Endothelial cell of umbilical vein (primary cell): Measurements from ENCODE around the gene CLSTN2. TPM values are rescaled to one million over a fixed set of nuclear protein-coding genes. Genes with fewer than 3 reads are reported as not detected.

Source experiments
- BruUV-seq: library from RNA; stranded (reverse); fragments of 400-500 nt; replicated peaks from 2 replicates; lab custom pipeline; 2021; lab: Mats Ljungman, UMichigan
- CTCF ChIA-PET: fragments of 300-600, 350-600 bp; sonication (Branson Sonifier 250); formaldehyde crosslinking; loops from one replicate; lab custom pipeline; 2021; ENCODE audit warnings: antibody characterized with exemption, inconsistent platforms; lab: Charles Lee
- POLR2A ChIA-PET: fragments of 300-600, 350-600 bp; sonication (Branson Sonifier 250); formaldehyde crosslinking; loops from one replicate; lab custom pipeline; 2021; ENCODE audit warnings: antibody characterized with exemption, inconsistent platforms; lab: Charles Lee
- DNase-seq: peaks from one replicate; pipeline ENCODE4 v3.0.0-alpha.2; 2011; ENCODE audit warnings: low read depth, low spot score
- FAIRE-seq: peaks from 2 replicates; lab custom pipeline; 2011; peaks lifted over from hg19 to GRCh38; lab: Jason Lieb, UNC
- H2AFZ ChIP-seq: 2 replicates; pipeline ENCODE4 v1.6.0; 2012; ENCODE audit warnings: low read depth, low read length, control low read depth, inconsistent platforms
- H3K27ac ChIP-seq: 2 replicates; pipeline ENCODE4 v1.5.1; 2011; ENCODE audit warnings: low read depth, mild to moderate bottlenecking, control low read depth, low read length, moderate library complexity; ENCODE audit not compliant: insufficient read depth
- H3K27me3 ChIP-seq, 2 experiments: 2 replicates each; pipeline versions ENCODE4 v1.6.0 to v1.6.1; 2011; ENCODE audit warnings: low read length in 2 of 2, mixed read lengths in 1 of 2; ENCODE audit not compliant: control insufficient read depth in 2 of 2, insufficient read depth in 2 of 2
- H3K36me3 ChIP-seq, 2 experiments: 2 replicates in 1 of 2; 3 replicates in 1 of 2; pipeline ENCODE4 v1.5.1; 2011; ENCODE audit warnings: low read length in 2 of 2, mild to moderate bottlenecking in 1 of 2, moderate library complexity in 1 of 2; ENCODE audit not compliant: control insufficient read depth in 2 of 2, insufficient read depth in 2 of 2; ENCODE audit errors: extremely low read depth in 1 of 2
- H3K4me1 ChIP-seq: 3 replicates; pipeline ENCODE4 v1.5.1; 2011; ENCODE audit warnings: mild to moderate bottlenecking, low read length; ENCODE audit not compliant: control insufficient read depth, insufficient read depth; ENCODE audit errors: extremely low read depth
- H3K4me2 ChIP-seq: 2 replicates; pipeline ENCODE4 v1.6.1; 2011; ENCODE audit warnings: low read length, control low read depth, mixed read lengths; ENCODE audit not compliant: insufficient read depth
- H3K4me3 ChIP-seq, 3 experiments: fragments of 200-600 bp in 1 of 3; sonication (generic), shearing (Covaris generic) in 1 of 3; replicated peaks in 1 of 3; 2 replicates each; pipeline ENCODE4 v1.5.1; 2011 to 2016; ENCODE audit warnings: control low read depth in 3 of 3, low read length in 3 of 3, mild to moderate bottlenecking in 2 of 3, inconsistent platforms in 1 of 3, low read depth in 1 of 3, moderate library complexity in 1 of 3; ENCODE audit not compliant: insufficient read depth in 1 of 3
- H3K79me2 ChIP-seq: 2 replicates; pipeline ENCODE4 v1.6.0; 2012; ENCODE audit warnings: low read length, inconsistent platforms; ENCODE audit not compliant: control insufficient read depth, insufficient read depth
- H3K9ac ChIP-seq: replicated peaks from 2 replicates; pipeline ENCODE3; 2011; ENCODE audit warnings: low read length, control low read depth; ENCODE audit not compliant: insufficient read depth; ENCODE audit errors: extremely low read depth
- H3K9me1 ChIP-seq: replicated peaks from 3 replicates; pipeline ENCODE4 v1.6.0; 2011; ENCODE audit warnings: mild to moderate bottlenecking, low read length; ENCODE audit not compliant: control insufficient read depth, insufficient read depth; ENCODE audit errors: extremely low read depth
- H3K9me3 ChIP-seq: replicated peaks from 2 replicates; pipeline ENCODE4 v1.5.1; 2012; ENCODE audit warnings: low read length, inconsistent platforms; ENCODE audit not compliant: control insufficient read depth, insufficient read depth
- H4K20me1 ChIP-seq: replicated peaks from 2 replicates; pipeline ENCODE3; 2011; ENCODE audit warnings: mild to moderate bottlenecking, low read length; ENCODE audit not compliant: control insufficient read depth, insufficient read depth; ENCODE audit errors: extremely low read depth
- EZH2 ChIP-seq: IDR thresholded peaks from 2 replicates; pipeline ENCODE4 v1.6.1; 2012; ENCODE audit warnings: borderline replicate concordance, low read depth, mild to moderate bottlenecking, moderate library complexity, low read length, inconsistent platforms; ENCODE audit not compliant: severe bottlenecking
- FOS ChIP-seq: IDR thresholded peaks from 2 replicates; pipeline ENCODE4 v1.6.1; 2011; ENCODE audit warnings: mild to moderate bottlenecking, low read length, moderate library complexity, borderline replicate concordance; ENCODE audit not compliant: insufficient read depth
- GATA2 ChIP-seq: IDR thresholded peaks from 2 replicates; pipeline ENCODE4 v1.7.0; 2011; ENCODE audit warnings: low read depth, mild to moderate bottlenecking, moderate library complexity, mixed read lengths, low read length; ENCODE audit not compliant: insufficient read length, insufficient read depth
- MYC ChIP-seq: IDR thresholded peaks from one replicate; pipeline ENCODE4 v1.6.1; 2011; ENCODE audit warnings: mild to moderate bottlenecking, low read depth, low read length
- POLR2A ChIP-seq: IDR thresholded peaks from 2 replicates; pipeline ENCODE4 v1.6.1; 2012; ENCODE audit warnings: low read depth, mild to moderate bottlenecking, control low read depth, low read length
- POLR2AphosphoS5 ChIP-seq: IDR thresholded peaks from 2 replicates; pipeline ENCODE4 v1.6.1; 2012; ENCODE audit warnings: low read depth, mild to moderate bottlenecking, control low read depth, low read length, moderate library complexity; ENCODE audit not compliant: insufficient read depth
- dilution Hi-C: fragments of 300-500 bp; cut with MboI; formaldehyde crosslinking; loops from one replicate; pipeline ENCODE4 v1.15.0; 2019; ENCODE audit warnings: low sequenced_read_pairs; ENCODE audit not compliant: extremely low pct_ligation_motif_present
- intact Hi-C: fragments of 100-400 bp; cut with micrococcal nuclease; formaldehyde crosslinking; loops from one replicate; pipeline ENCODE4 v1.10.0; 2022
- polyA plus RNA-seq, 4 experiments: library from polyadenylated mRNA; depleted of rRNA in 3 of 4; stranded (reverse) in 3 of 4; unstranded in 1 of 4; fragments of >200 nt; gene quantifications; 2 replicates each; pipeline versions ENCODE4 v1.2.1 to v1.2.3, GENCODE V29; 2011 to 2012; ENCODE audit warnings: missing spikeins in 1 of 4
- total RNA-seq: library from RNA; stranded (reverse); gene quantifications from 2 replicates; pipeline ENCODE4 v1.2.3, GENCODE V29; 2021
- TF ChIP-seq, protein P1 (sequence below), 2 donors: IDR thresholded peaks; 1 replicate in 1 of 2; 2 replicates in 1 of 2; pipeline ENCODE4 v1.5.1; 2011; ENCODE audit warnings: low read length in 2 of 2, mild to moderate bottlenecking in 2 of 2, moderate library complexity in 2 of 2, control low read depth in 1 of 2, inconsistent platforms in 1 of 2, low read depth in 1 of 2; ENCODE audit not compliant: insufficient read depth in 1 of 2; ENCODE audit errors: extremely low read depth in 1 of 2

CLSTN2 gene
- total and polyA plus RNA-seq, 2 donors (not counting 3 experiments of a cell fraction or from before 2014, with no cell fraction given): 0.26 to 0.38 TPM

DNA sequence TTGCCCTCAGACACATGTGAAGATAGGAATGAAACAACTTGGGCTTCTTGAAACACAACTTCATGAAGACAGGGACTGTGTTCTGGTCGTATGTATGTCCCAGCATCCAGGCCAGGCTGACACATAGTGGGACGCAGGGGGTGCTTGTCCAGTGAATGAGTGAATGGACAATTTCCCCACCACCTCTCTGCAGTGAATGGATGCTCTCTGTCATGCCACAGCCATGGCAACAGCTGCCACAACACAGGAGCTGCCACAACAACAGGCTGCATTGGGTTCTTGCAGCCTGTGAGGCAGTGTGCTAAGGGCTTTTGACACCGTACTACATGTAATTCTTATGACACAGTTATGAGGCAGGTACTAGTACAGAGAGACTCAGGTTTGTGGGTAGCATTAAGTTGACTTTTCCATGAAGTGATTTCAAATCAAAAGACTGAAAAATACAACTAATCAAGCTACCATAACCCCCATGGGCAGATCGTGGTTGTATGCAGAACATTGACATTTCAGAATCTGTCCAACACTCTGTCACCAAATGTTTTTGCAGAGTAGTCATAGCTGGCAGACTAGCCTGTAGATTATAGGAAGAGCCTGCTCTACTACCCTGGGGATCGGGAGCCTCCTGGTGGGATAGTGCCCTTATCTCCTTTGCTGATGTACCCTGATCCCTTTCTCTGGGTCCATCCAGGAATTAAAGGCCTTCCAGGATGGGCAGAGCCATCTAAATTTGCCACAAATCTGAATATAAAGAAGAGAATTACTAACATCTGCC is 40.8 kb downstream of the CLSTN2 start:
- FAIRE-seq: no peak
- Histone ChIP-seq H3K4me2 (no peak overlapping the region), H3K4me1 (no peaks in the 10 kb centered on the region), H3K9me3 (no peaks in the 10 kb centered on the region), H3K36me3 (no peaks in the 10 kb centered on the region), H4K20me1 (no peaks in the 10 kb centered on the region), H3K4me3 (no peak overlapping the region), H3K9me1 (no peaks in the 10 kb centered on the region), H3K27me3 (no peaks in the 10 kb centered on the region), H3K27ac (no peak overlapping the region), H3K79me2 (no peaks in the 10 kb centered on the region), H2AFZ (no peak overlapping the region), H3K9ac (no peak overlapping the region)
- TF ChIP-seq FOS: no peak
- TF ChIP-seq, protein P1, sequence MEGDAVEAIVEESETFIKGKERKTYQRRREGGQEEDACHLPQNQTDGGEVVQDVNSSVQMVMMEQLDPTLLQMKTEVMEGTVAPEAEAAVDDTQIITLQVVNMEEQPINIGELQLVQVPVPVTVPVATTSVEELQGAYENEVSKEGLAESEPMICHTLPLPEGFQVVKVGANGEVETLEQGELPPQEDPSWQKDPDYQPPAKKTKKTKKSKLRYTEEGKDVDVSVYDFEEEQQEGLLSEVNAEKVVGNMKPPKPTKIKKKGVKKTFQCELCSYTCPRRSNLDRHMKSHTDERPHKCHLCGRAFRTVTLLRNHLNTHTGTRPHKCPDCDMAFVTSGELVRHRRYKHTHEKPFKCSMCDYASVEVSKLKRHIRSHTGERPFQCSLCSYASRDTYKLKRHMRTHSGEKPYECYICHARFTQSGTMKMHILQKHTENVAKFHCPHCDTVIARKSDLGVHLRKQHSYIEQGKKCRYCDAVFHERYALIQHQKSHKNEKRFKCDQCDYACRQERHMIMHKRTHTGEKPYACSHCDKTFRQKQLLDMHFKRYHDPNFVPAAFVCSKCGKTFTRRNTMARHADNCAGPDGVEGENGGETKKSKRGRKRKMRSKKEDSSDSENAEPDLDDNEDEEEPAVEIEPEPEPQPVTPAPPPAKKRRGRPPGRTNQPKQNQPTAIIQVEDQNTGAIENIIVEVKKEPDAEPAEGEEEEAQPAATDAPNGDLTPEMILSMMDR (IDR thresholded peaks at IDR 0.05; ENCODE audit: extremely low read depth in 1 of 2, insufficient read depth in 1 of 2, low read depth in 1 of 2, low read length in 2 of 2): no peak
- no peak for TF ChIP-seq EZH2
- TF ChIP-seq MYC: no peak
- no peak for TF ChIP-seq POLR2AphosphoS5
- no peak for TF ChIP-seq GATA2
- TF ChIP-seq POLR2A: no peak
- ChIA-PET CTCF (no interaction called here), POLR2A (no interaction called here)
- dilution Hi-C loops (no loop called here), intact Hi-C loops (no loop called here)
- no TSS peak for BruUV-seq
- DNase-seq: no peak
